ENCODE data around the gene IL1R1. TPM values are rescaled to one million over a fixed set of nuclear protein-coding genes. Genes with fewer than 3 reads are reported as not detected.

The IL1R1 gene
- total RNA-seq (2013) = 1.9 TPM
- polyA plus RNA-seq = 1 to 10 TPM; 1.8 to 2.7 (median 2.6) TPM
- 0.80 and 0.97 TPM in 2 replicates for polyA minus RNA-seq
- total RNA-seq = 39.9 to 570 (median 60.6) reads per million in 11 experiments

GRCh38 chr2:102141970-102142828 is at the start of gene IL1R1:
Gene IL1R1, plus strand, starts transcription at chr2:102142746. Its CDS starts 14,979 bp downstream, at chr2:102157725.
- Mint-ChIP-seq H3K4me1 (peaks cover 40% of the 10 kb centered on the region), H3K4me3 (peak within 1 kb of the TSS; percentile 84 to 90), H3K27me3 (ENCODE audit: low read depth in 3 of 3) (peaks cover 23 to 44% (median 26%) of the 10 kb centered on the region in 3 donors), H3K9me3 (peaks cover 20 to 41% (median 40%) of the 10 kb centered on the region in 7 donors), H3K27ac (peak within 1 kb of the TSS; percentile 30 to 85 (median 79)), H3K36me3 (peaks cover 18 to 19% of the 10 kb centered on the region in 2 donors)
- peak within 1 kb of the TSS; percentile 84 for H3K4me2 ChIP-seq (replicated peaks; ENCODE audit: extremely low read depth, low read length, poor library complexity, severe bottlenecking)
- 2% methylated on average over 60 of the region's 65 CpGs for WGBS (ENCODE audit: insufficient coverage)
- H4K20me1 ChIP-seq (ENCODE audit: insufficient read depth, low read length) = no peaks in the 10 kb centered on the region
- H2AFZ ChIP-seq (ENCODE audit: insufficient read depth, low read depth, low read length, poor library complexity, severe bottlenecking) = peak within 1 kb of the TSS; percentile 87
- peak within 1 kb of the TSS; percentile 68 for H3K9ac ChIP-seq (ENCODE audit: insufficient read depth, low read length, poor library complexity, severe bottlenecking)
- peaks cover 7 to 17% of the 10 kb centered on the region in 2 donors for H3K27me3 ChIP-seq (ENCODE audit: control insufficient read depth in 2 of 2, insufficient read depth in 2 of 2, low read length in 2 of 2)
- no peaks in the 10 kb centered on the region for H3K79me2 ChIP-seq (ENCODE audit: insufficient read depth, low read length)
- intact Hi-C loops (cut with micrococcal nuclease) = no loop called here
- DNase-seq = peak; percentile 38 to 55 (median 49)
- H3K27ac ChIP-seq (ENCODE audit: low read depth in 1 of 2, low read length in 2 of 2) = no peak within 1 kb of the TSS
- peaks cover 30 to 33% of the 10 kb centered on the region in 2 donors for H3K4me1 ChIP-seq (ENCODE audit: control insufficient read depth in 1 of 2, insufficient read depth in 2 of 2, low read length in 2 of 2)
- H3K36me3 ChIP-seq (replicated peaks in 1 of 2; ENCODE audit: control insufficient read depth in 1 of 2, insufficient read depth in 2 of 2, low read length in 2 of 2) = peaks cover 0 to 4% of the 10 kb centered on the region in 2 donors
- peaks cover 34 to 37% of the 10 kb centered on the region in 2 donors for H3K9me3 ChIP-seq (replicated peaks in 1 of 2; ENCODE audit: control insufficient read depth in 1 of 2, insufficient read depth in 1 of 2, low read length in 2 of 2)
- H3K4me3 ChIP-seq (replicated peaks in 1 of 3; ENCODE audit: low read depth in 2 of 3, low read length in 3 of 3) = peak within 1 kb of the TSS; percentile 28 to 77 (median 49)
- TF ChIP-seq CTCF (IDR thresholded peaks at IDR 0.05) = no peak

- Histone ChIP-seq H3K9me3 (replicated peaks in 1 of 2; ENCODE audit: control insufficient read depth in 1 of 2, insufficient read depth in 1 of 2, low read length in 2 of 2) (no peaks in the 10 kb centered on the region), H3K79me2 (ENCODE audit: insufficient read depth, low read length) (no peaks in the 10 kb centered on the region), H3K4me2 (replicated peaks; ENCODE audit: extremely low read depth, low read length, poor library complexity, severe bottlenecking) (no peak overlapping the region), H3K4me3 (replicated peaks in 1 of 3; ENCODE audit: low read depth in 2 of 3, low read length in 3 of 3) (no peak overlapping the region), H2AFZ (ENCODE audit: insufficient read depth, low read depth, low read length, poor library complexity, severe bottlenecking) (no peak overlapping the region), H3K9ac (ENCODE audit: insufficient read depth, low read length, poor library complexity, severe bottlenecking) (no peak overlapping the region), H3K36me3 (replicated peaks in 1 of 2; ENCODE audit: control insufficient read depth in 1 of 2, insufficient read depth in 2 of 2, low read length in 2 of 2) (no peaks in the 10 kb centered on the region), H4K20me1 (ENCODE audit: insufficient read depth, low read length) (no peaks in the 10 kb centered on the region), H3K27me3 (ENCODE audit: control insufficient read depth in 2 of 2, insufficient read depth in 2 of 2, low read length in 2 of 2) (no peaks in the 10 kb centered on the region), H3K4me1 (ENCODE audit: control insufficient read depth in 1 of 2, insufficient read depth in 2 of 2, low read length in 2 of 2) (peaks cover 5 to 13% of the 10 kb centered on the region in 2 donors), H3K27ac (ENCODE audit: low read depth in 1 of 2, low read length in 2 of 2) (no peak overlapping the region)
- 88% methylated on average over 10 of the region's 13 CpGs for WGBS (ENCODE audit: insufficient coverage)
- no peak for DNase-seq
- H3K4me1 Mint-ChIP-seq = peaks cover 9% of the 10 kb centered on the region
- H3K27ac Mint-ChIP-seq = peak overlapping the region in 1 of 7 donors; percentile 13
- intact Hi-C loops (cut with micrococcal nuclease) = no loop called here
- no peak overlapping the region for H3K4me3 Mint-ChIP-seq
- H3K27me3 Mint-ChIP-seq (ENCODE audit: low read depth in 3 of 3) = peaks cover 0 to 2% (median 1%) of the 10 kb centered on the region in 3 donors
- no peaks in the 10 kb centered on the region for H3K36me3 Mint-ChIP-seq
- no peak for TF ChIP-seq CTCF (IDR thresholded peaks at IDR 0.05)
- peaks cover 2 to 12% (median 9%) of the 10 kb centered on the region in 7 donors for H3K9me3 Mint-ChIP-seq
These were observed 48.9 kb upstream of the IL1R1 start for GRCh38 chr2:102093662-102094061.

All from CD14-positive monocyte (primary cell).